Measurements from ENCODE around the gene MYO9B. TPM values are rescaled to one million over a fixed set of nuclear protein-coding genes. Genes with fewer than 3 reads are reported as not detected.

MYO9B gene
- total RNA-seq, 1 experiment from 2014 or later = 103 TPM

- no peak overlapping the region for H2AFZ ChIP-seq
- H4K20me1 ChIP-seq (ENCODE audit: insufficient read depth) = no peaks in the 10 kb centered on the region
- peaks cover 15% of the 10 kb centered on the region for H3K36me3 ChIP-seq (ENCODE audit: low read depth)
- H3K27ac ChIP-seq = no peak overlapping the region
- ChIA-PET POLR2A (ENCODE audit: unreplicated experiment) (no interaction called here), CTCF (no interaction called here)
- H3K9me3 ChIP-seq (ENCODE audit: insufficient read depth, low read depth) = no peaks in the 10 kb centered on the region
- H3K9me2 ChIP-seq (ENCODE audit: insufficient read depth) = no peaks in the 10 kb centered on the region
- H3K4me2 ChIP-seq = no peak overlapping the region
- H3F3A ChIP-seq (ENCODE audit: insufficient read depth, low read depth) = peaks cover 4% of the 10 kb centered on the region; the same call in 1 of the 2 replicates
- H3K79me2 ChIP-seq (ENCODE audit: low read depth) = no peaks in the 10 kb centered on the region
- H3K4me3 ChIP-seq = no peak overlapping the region
- BruUV-seq (replicated peaks) = no TSS peak
- no peaks in the 10 kb centered on the region for H3K4me1 ChIP-seq (replicated peaks; ENCODE audit: insufficient read depth)
- DNase-seq = no peak
- intact Hi-C loops (cut with micrococcal nuclease; ENCODE audit: unreplicated experiment) = no loop called here
- TF ChIP-seq EZH2 (IDR thresholded peaks at IDR 0.05; ENCODE audit: low read depth) = no peak
- TF ChIP-seq, protein P1, sequence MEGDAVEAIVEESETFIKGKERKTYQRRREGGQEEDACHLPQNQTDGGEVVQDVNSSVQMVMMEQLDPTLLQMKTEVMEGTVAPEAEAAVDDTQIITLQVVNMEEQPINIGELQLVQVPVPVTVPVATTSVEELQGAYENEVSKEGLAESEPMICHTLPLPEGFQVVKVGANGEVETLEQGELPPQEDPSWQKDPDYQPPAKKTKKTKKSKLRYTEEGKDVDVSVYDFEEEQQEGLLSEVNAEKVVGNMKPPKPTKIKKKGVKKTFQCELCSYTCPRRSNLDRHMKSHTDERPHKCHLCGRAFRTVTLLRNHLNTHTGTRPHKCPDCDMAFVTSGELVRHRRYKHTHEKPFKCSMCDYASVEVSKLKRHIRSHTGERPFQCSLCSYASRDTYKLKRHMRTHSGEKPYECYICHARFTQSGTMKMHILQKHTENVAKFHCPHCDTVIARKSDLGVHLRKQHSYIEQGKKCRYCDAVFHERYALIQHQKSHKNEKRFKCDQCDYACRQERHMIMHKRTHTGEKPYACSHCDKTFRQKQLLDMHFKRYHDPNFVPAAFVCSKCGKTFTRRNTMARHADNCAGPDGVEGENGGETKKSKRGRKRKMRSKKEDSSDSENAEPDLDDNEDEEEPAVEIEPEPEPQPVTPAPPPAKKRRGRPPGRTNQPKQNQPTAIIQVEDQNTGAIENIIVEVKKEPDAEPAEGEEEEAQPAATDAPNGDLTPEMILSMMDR (conservative IDR thresholded peaks at IDR 0.05) = no peak
- H3K27me3 ChIP-seq (ENCODE audit: insufficient read depth, low read depth) = no peaks in the 10 kb centered on the region
These were observed 79.7 kb downstream of the MYO9B start for GRCh38 chr19:17155251-17155650.

- Histone ChIP-seq H3K4me2 (no peak overlapping the region), H3K9me2 (ENCODE audit: insufficient read depth) (no peaks in the 10 kb centered on the region), H3K4me1 (replicated peaks; ENCODE audit: insufficient read depth) (no peaks in the 10 kb centered on the region), H4K20me1 (ENCODE audit: insufficient read depth) (no peaks in the 10 kb centered on the region), H3K79me2 (ENCODE audit: low read depth) (no peaks in the 10 kb centered on the region), H3K27ac (no peak overlapping the region), H3K27me3 (ENCODE audit: insufficient read depth, low read depth) (no peaks in the 10 kb centered on the region), H3K4me3 (no peak overlapping the region), H3K9me3 (ENCODE audit: insufficient read depth, low read depth) (no peaks in the 10 kb centered on the region), H3K36me3 (ENCODE audit: low read depth) (peaks cover 15% of the 10 kb centered on the region), H2AFZ (no peak overlapping the region), H3F3A (ENCODE audit: insufficient read depth, low read depth) (peaks cover 4% of the 10 kb centered on the region; the same call in 1 of the 2 replicates)
- ChIA-PET CTCF (interaction anchor here (0.5 to 0.9 kb wide), 2 partner anchors 85 to 126 kb away, joined by 3 to 4 read pairs; no protein-coding TSS in a partner anchor), POLR2A (ENCODE audit: unreplicated experiment) (interaction anchor here (0.6 kb wide), 1 partner anchor 496 kb away, joined by 4 read pairs; the partner anchor contains the start of gene TMEM38A)
- TF ChIP-seq EZH2 (IDR thresholded peaks at IDR 0.05; ENCODE audit: low read depth) = no peak
- TF ChIP-seq, protein P1 (conservative IDR thresholded peaks at IDR 0.05) = no peak
- DNase-seq = no peak
- intact Hi-C loops (cut with micrococcal nuclease; ENCODE audit: unreplicated experiment) = no loop called here
- no TSS peak for BruUV-seq (replicated peaks)
These were observed 80.8 kb downstream of the MYO9B start for GRCh38 chr19:17156296-17156946.

DNA sequence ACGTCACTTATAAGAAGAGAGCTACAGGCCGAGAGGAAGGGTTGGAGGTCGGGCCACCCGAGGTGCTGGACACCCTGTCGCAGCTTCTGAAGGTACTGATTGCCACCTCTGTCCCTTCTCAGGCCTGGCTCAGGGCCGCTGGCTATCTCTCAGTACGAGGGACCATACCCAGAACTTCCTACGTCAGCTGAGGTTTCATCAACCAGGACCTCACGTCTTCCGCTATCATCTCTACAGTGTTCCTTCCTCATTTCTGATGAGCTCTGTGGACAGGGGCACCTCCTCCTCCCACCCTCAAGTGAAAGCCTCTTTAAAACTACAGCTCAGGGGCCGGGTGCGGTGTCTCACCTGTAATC lies 81.3 kb downstream of the MYO9B start:
- no TSS peak for BruUV-seq (replicated peaks)
- Histone ChIP-seq H3K36me3 (ENCODE audit: low read depth) (peaks cover 15% of the 10 kb centered on the region), H3K9me2 (ENCODE audit: insufficient read depth) (no peaks in the 10 kb centered on the region), H3K27me3 (ENCODE audit: insufficient read depth, low read depth) (no peaks in the 10 kb centered on the region), H3K4me1 (replicated peaks; ENCODE audit: insufficient read depth) (no peaks in the 10 kb centered on the region), H3K4me3 (no peak overlapping the region), H2AFZ (no peak overlapping the region), H3K27ac (no peak overlapping the region), H3K79me2 (ENCODE audit: low read depth) (no peaks in the 10 kb centered on the region), H3K4me2 (no peak overlapping the region), H3K9me3 (ENCODE audit: insufficient read depth, low read depth) (no peaks in the 10 kb centered on the region), H3F3A (ENCODE audit: insufficient read depth, low read depth) (peaks cover 4% of the 10 kb centered on the region; the same call in 1 of the 2 replicates), H4K20me1 (ENCODE audit: insufficient read depth) (no peaks in the 10 kb centered on the region)
- ChIA-PET CTCF (interaction anchor here (0.5 to 0.9 kb wide), 2 partner anchors 86 to 125 kb away, joined by 3 to 4 read pairs; no protein-coding TSS in a partner anchor), POLR2A (ENCODE audit: unreplicated experiment) (interaction anchor here (0.6 kb wide), 1 partner anchor 496 kb away, joined by 4 read pairs; the partner anchor contains the start of gene TMEM38A)
- no peak for TF ChIP-seq EZH2 (IDR thresholded peaks at IDR 0.05; ENCODE audit: low read depth)
- TF ChIP-seq, protein P1 (conservative IDR thresholded peaks at IDR 0.05) = no peak
- intact Hi-C loops (cut with micrococcal nuclease; ENCODE audit: unreplicated experiment) = no loop called here
- no peak for DNase-seq

Data from PC-9 (cell line).